CD4-positive, alpha-beta T cell (primary cell): ENCODE measurements around the gene SARNP. TPM values are rescaled to one million over a fixed set of nuclear protein-coding genes. Genes with fewer than 3 reads are reported as not detected.

Source experiments
- ATAC-seq: fragments of 200-7000 bp; cut with Tn5 transposase; one replicate; pipeline ENCODE4 v1.10.0; 2022; ENCODE audit warnings: mild to moderate bottlenecking; ENCODE audit not compliant: poor library complexity
- CTCF ChIA-PET: fragments of 350-600 bp; sonication (Branson Sonifier 250); formaldehyde crosslinking; loops from one replicate; lab custom pipeline; 2021; ENCODE audit warnings: antibody characterized with exemption, inconsistent platforms; lab: Charles Lee
- POLR2A ChIA-PET: fragments of 350-600 bp; sonication (Branson Sonifier 250); formaldehyde crosslinking; loops from one replicate; lab custom pipeline; 2021; ENCODE audit warnings: antibody characterized with exemption, inconsistent platforms; lab: Charles Lee
- DNase-seq, 14 experiments: peaks; one replicate each; pipeline ENCODE4 v3.0.0-alpha.2; 2013 to 2020; ENCODE audit warnings: mixed read lengths in 2 of 14
- H3K27ac ChIP-seq, 2 donors: one replicate each; pipeline versions ENCODE4 v1.5.1 to v1.7.0; 2013; ENCODE audit warnings: low read length in 2 of 2, low read depth in 1 of 2, mild to moderate bottlenecking in 1 of 2
- H3K27me3 ChIP-seq, 2 experiments: 1 replicate in 1 of 2; 2 replicates in 1 of 2; pipeline versions ENCODE4 v1.6.1 to v1.7.0; 2013; ENCODE audit warnings: low read length in 2 of 2, control low read depth in 1 of 2, mild to moderate bottlenecking in 1 of 2, moderate library complexity in 1 of 2; ENCODE audit not compliant: insufficient read depth in 2 of 2, control insufficient read depth in 1 of 2
- H3K36me3 ChIP-seq: one replicate; pipeline ENCODE4 v1.6.1; 2013; ENCODE audit warnings: low read length, control low read depth; ENCODE audit not compliant: insufficient read depth
- H3K4me1 ChIP-seq: one replicate; pipeline ENCODE4 v1.6.1; 2013; ENCODE audit warnings: low read length, control low read depth; ENCODE audit not compliant: insufficient read depth
- H3K4me3 ChIP-seq: one replicate; pipeline ENCODE4 v1.5.1; 2013; ENCODE audit warnings: mild to moderate bottlenecking, low read length, moderate library complexity
- H3K9me3 ChIP-seq, 2 experiments: 1 replicate in 1 of 2; 2 replicates in 1 of 2; pipeline versions ENCODE4 v1.6.1 to v1.7.0; 2013; ENCODE audit warnings: low read length in 2 of 2, mild to moderate bottlenecking in 2 of 2, control low read depth in 1 of 2, moderate library complexity in 1 of 2; ENCODE audit not compliant: control insufficient read depth in 1 of 2, insufficient read depth in 1 of 2
- H3K27ac Mint-ChIP-seq: one replicate; pipeline ENCODE4 v1.8.0; 2020; ENCODE audit warnings: mixed read lengths
- H3K27me3 Mint-ChIP-seq: one replicate; pipeline ENCODE4 v1.8.0; 2021; ENCODE audit warnings: mixed read lengths
- H3K36me3 Mint-ChIP-seq: one replicate; pipeline ENCODE4 v1.8.0; 2021; ENCODE audit warnings: low read depth, mixed read lengths
- H3K4me1 Mint-ChIP-seq: one replicate; pipeline ENCODE4 v1.8.0; 2021; ENCODE audit warnings: low read depth, mixed read lengths
- H3K4me3 Mint-ChIP-seq: one replicate; pipeline ENCODE4 v1.8.0; 2020; ENCODE audit warnings: mild to moderate bottlenecking, mixed read lengths
- H3K9me3 Mint-ChIP-seq: one replicate; pipeline ENCODE4 v1.8.0; 2020; ENCODE audit warnings: mixed read lengths
- CTCF ChIP-seq: fragments of 200-600 bp; IDR thresholded peaks from one replicate; pipeline ENCODE4 v1.8.0; 2022; ENCODE audit warnings: antibody characterized with exemption, mild to moderate bottlenecking
- intact Hi-C, 2 experiments: fragments of 100-400 bp; cut with DNase I in 1 of 2; cut with micrococcal nuclease in 1 of 2; formaldehyde crosslinking; loops; one replicate each; pipeline versions ENCODE4 v1.15.1 to v1.9.0; 2023 to 2025; cut with DNase I, micrococcal nuclease
- total RNA-seq, 174 experiments: library from RNA in 2 of 174; stranded (reverse) in 2 of 174; gene quantifications; one replicate each; pipeline ENCODE4 v1.2.3 and lab custom pipeline; 2021 to 2026

SARNP gene
- total RNA-seq, 2 experiments from 2014 or later, result 38.2 to 38.6 TPM

GRCh38 chr12:55843431-55843830 lies 25.9 kb upstream of the SARNP start:
- no peak for TF ChIP-seq CTCF

GRCh38 chr12:55842681-55843429 lies 25.3 kb upstream of the SARNP start, which contains the start of gene MMP19:
Gene MMP19 (minus strand): TSS chr12:55842936. CDS start chr12:55842830, 106 bp downstream.
- ChIA-PET POLR2A (no interaction called here), CTCF (no interaction called here)
- Histone ChIP-seq H3K4me3 (no peak within 1 kb of the TSS), H3K27ac (no peak within 1 kb of the TSS), H3K36me3 (no peaks in the 10 kb centered on the region), H3K4me1 (peaks cover 6% of the 10 kb centered on the region), H3K27me3 (no peaks in the 10 kb centered on the region), H3K9me3 (no peaks in the 10 kb centered on the region)
- no peak within 1 kb of the TSS for H3K4me3 Mint-ChIP-seq
- DNase-seq (peak in 1 of 14 experiments; percentile 34), ATAC-seq (no peak)
- TF ChIP-seq CTCF, result no peak
- intact Hi-C loops, result no loop called here
- no peaks in the 10 kb centered on the region for H3K36me3 Mint-ChIP-seq
- H3K27me3 Mint-ChIP-seq, result no peaks in the 10 kb centered on the region
- H3K9me3 Mint-ChIP-seq, result no peaks in the 10 kb centered on the region
- H3K4me1 Mint-ChIP-seq, result peaks cover 4% of the 10 kb centered on the region
- H3K27ac Mint-ChIP-seq, result no peak within 1 kb of the TSS

More at GRCh38 chr12:55843431-55843830, 25.9 kb upstream of the SARNP start:
- no peaks in the 10 kb centered on the region for H3K27me3 ChIP-seq
- POLR2A ChIA-PET, result no interaction called here
- H3K27ac Mint-ChIP-seq, result no peak overlapping the region
- peaks cover 6% of the 10 kb centered on the region for H3K4me1 ChIP-seq
- intact Hi-C loops, result no loop called here
- no peaks in the 10 kb centered on the region for H3K36me3 Mint-ChIP-seq
- CTCF ChIA-PET, result no interaction called here
- H3K27me3 Mint-ChIP-seq, result no peaks in the 10 kb centered on the region
- no peak for DNase-seq
- no peak overlapping the region for H3K27ac ChIP-seq
- H3K36me3 ChIP-seq, result no peaks in the 10 kb centered on the region
- no peak overlapping the region for H3K4me3 Mint-ChIP-seq
- no peak overlapping the region for H3K4me3 ChIP-seq
- H3K9me3 ChIP-seq, result no peaks in the 10 kb centered on the region
- no peak for ATAC-seq
- H3K9me3 Mint-ChIP-seq, result no peaks in the 10 kb centered on the region
- peaks cover 4% of the 10 kb centered on the region for H3K4me1 Mint-ChIP-seq

- H3K4me1 ChIP-seq, result peaks cover 3% of the 10 kb centered on the region
- no peaks in the 10 kb centered on the region for H3K36me3 ChIP-seq
- Mint-ChIP-seq H3K36me3 (no peaks in the 10 kb centered on the region), H3K4me1 (peaks cover 14% of the 10 kb centered on the region), H3K27ac (no peak overlapping the region), H3K9me3 (no peaks in the 10 kb centered on the region), H3K4me3 (no peak overlapping the region), H3K27me3 (no peaks in the 10 kb centered on the region)
- H3K27ac ChIP-seq, result no peak overlapping the region
- ChIA-PET CTCF (no interaction called here), POLR2A (no interaction called here)
- ATAC-seq (no peak), DNase-seq (no peak)
- no peaks in the 10 kb centered on the region for H3K27me3 ChIP-seq
- intact Hi-C loops, result no loop called here
- TF ChIP-seq CTCF, result no peak
- H3K4me3 ChIP-seq, result no peak overlapping the region
- no peaks in the 10 kb centered on the region for H3K9me3 ChIP-seq
These were observed 23.2 kb upstream of the SARNP start for GRCh38 chr12:55840581-55841351.
